IMR-90 (cell line): ENCODE measurements around the gene RPL19. TPM values are rescaled to one million over a fixed set of nuclear protein-coding genes. Genes with fewer than 3 reads are reported as not detected.

Experiments used
- ATAC-seq: fragments of 200-7000 bp; cut with Tn5 transposase; 2 replicates; pipeline ENCODE4 v1.9.1; 2020; ENCODE audit warnings: low read depth, mild to moderate bottlenecking, moderate library complexity
- BruUV-seq: library from RNA; stranded (reverse); fragments of 400-500 nt; replicated peaks from 2 replicates; lab custom pipeline; 2021; lab: Mats Ljungman, UMichigan
- CTCF ChIA-PET: fragments of 300-600 bp; formaldehyde crosslinking; extraction: SDS; loops from one replicate; lab custom pipeline; 2021; ENCODE audit warnings: antibody characterized with exemption; lab: Yijun Ruan, JAX
- POLR2A ChIA-PET: fragments of 300-600 bp; sonication (Branson Sonifier 250); formaldehyde crosslinking; loops from one replicate; lab custom pipeline; 2022; ENCODE audit warnings: antibody characterized with exemption; ENCODE audit not compliant: unreplicated experiment; lab: Charles Lee
- DNase-seq: peaks from one replicate; pipeline ENCODE4 v3.0.0; 2013
- H2AFZ ChIP-seq: replicated peaks from 2 replicates; pipeline ENCODE3; 2013; ENCODE audit warnings: low read length, mild to moderate bottlenecking; ENCODE audit not compliant: poor library complexity
- H2AK5ac ChIP-seq: 2 replicates; pipeline ENCODE4 v1.6.1; 2013; ENCODE audit warnings: low read depth, low read length, inconsistent platforms
- H2AK9ac ChIP-seq: replicated peaks from 2 replicates; pipeline ENCODE3; 2013; ENCODE audit warnings: mild to moderate bottlenecking, low read depth, low read length, moderate library complexity; ENCODE audit not compliant: poor library complexity
- H2BK120ac ChIP-seq: 2 replicates; pipeline ENCODE4 v1.6.1; 2013; ENCODE audit warnings: low read depth, low read length, inconsistent platforms
- H2BK15ac ChIP-seq: 3 replicates; pipeline ENCODE4 v1.6.1; 2013; ENCODE audit warnings: low read depth, low read length, inconsistent platforms
- H2BK20ac ChIP-seq: 2 replicates; pipeline ENCODE4 v1.6.1; 2013; ENCODE audit warnings: low read depth, mild to moderate bottlenecking, inconsistent platforms, low read length, moderate library complexity
- H2BK5ac ChIP-seq: 2 replicates; pipeline ENCODE4 v1.6.1; 2013; ENCODE audit warnings: mild to moderate bottlenecking, low read depth, low read length, inconsistent platforms; ENCODE audit not compliant: poor library complexity, severe bottlenecking
- H3K14ac ChIP-seq: replicated peaks from 2 replicates; pipeline ENCODE4 v1.6.1; 2013; ENCODE audit warnings: low read depth, low read length, inconsistent platforms
- H3K18ac ChIP-seq: 2 replicates; pipeline ENCODE4 v1.6.1; 2013; ENCODE audit warnings: low read depth, low read length, control low read depth
- H3K23ac ChIP-seq: 2 replicates; pipeline ENCODE4 v1.6.1; 2013; ENCODE audit warnings: low read depth, low read length, inconsistent platforms
- H3K27ac ChIP-seq: 2 replicates; pipeline ENCODE4 v1.5.1; 2013; ENCODE audit warnings: mild to moderate bottlenecking, control low read depth, low read length; ENCODE audit not compliant: insufficient read depth
- H3K27me3 ChIP-seq: 2 replicates; pipeline ENCODE4 v1.6.1; 2013; ENCODE audit warnings: low read length; ENCODE audit not compliant: control insufficient read depth, insufficient read depth
- H3K36me3 ChIP-seq: 2 replicates; pipeline ENCODE4 v1.6.1; 2013; ENCODE audit warnings: low read length, mixed read lengths; ENCODE audit not compliant: control insufficient read depth, insufficient read depth
- H3K4ac ChIP-seq: 2 replicates; pipeline ENCODE4 v1.6.1; 2013; ENCODE audit warnings: low read depth, low read length, inconsistent platforms
- H3K4me1 ChIP-seq: 2 replicates; pipeline ENCODE4 v1.6.1; 2013; ENCODE audit warnings: low read length, mixed read lengths; ENCODE audit not compliant: control insufficient read depth, insufficient read depth
- H3K4me2 ChIP-seq: 2 replicates; pipeline ENCODE4 v1.6.1; 2013; ENCODE audit warnings: low read depth, mild to moderate bottlenecking, control low read depth, low read length, moderate library complexity
- H3K4me3 ChIP-seq: 2 replicates; pipeline ENCODE4 v1.5.1; 2013; ENCODE audit warnings: low read depth, mild to moderate bottlenecking, control low read depth, low read length, moderate library complexity; ENCODE audit not compliant: insufficient read depth
- H3K56ac ChIP-seq: 2 replicates; pipeline ENCODE4 v1.6.1; 2013; ENCODE audit warnings: low read length, inconsistent platforms; ENCODE audit not compliant: insufficient read depth; ENCODE audit errors: extremely low read depth
- H3K79me1 ChIP-seq, 2 experiments: 2 replicates each; pipeline ENCODE4 v1.6.1; 2013; ENCODE audit warnings: low read length in 2 of 2, inconsistent platforms in 1 of 2, low read depth in 1 of 2
- H3K9ac ChIP-seq: 2 replicates; pipeline ENCODE4 v1.6.1; 2013; ENCODE audit warnings: low read depth, low read length, control low read depth
- H3K9me1 ChIP-seq: 2 replicates; pipeline ENCODE4 v1.6.1; 2013; ENCODE audit warnings: low read length, inconsistent platforms; ENCODE audit not compliant: insufficient read depth
- H3K9me3 ChIP-seq: 2 replicates; pipeline ENCODE4 v1.6.1; 2013; ENCODE audit warnings: low read length; ENCODE audit not compliant: control insufficient read depth, insufficient read depth
- H4K20me1 ChIP-seq: 2 replicates; pipeline ENCODE4 v1.6.1; 2013; ENCODE audit warnings: low read length, inconsistent platforms; ENCODE audit not compliant: insufficient read depth
- H4K5ac ChIP-seq: 2 replicates; pipeline ENCODE4 v1.6.1; 2013; ENCODE audit warnings: mild to moderate bottlenecking, low read depth, low read length, control low read depth
- H4K8ac ChIP-seq, 2 experiments: 2 replicates each; pipeline ENCODE4 v1.6.1; 2013; ENCODE audit warnings: low read depth in 2 of 2, low read length in 2 of 2, control low read depth in 1 of 2, inconsistent platforms in 1 of 2
- H4K91ac ChIP-seq: 2 replicates; pipeline ENCODE4 v1.6.1; 2013; ENCODE audit warnings: low read depth, low read length, inconsistent platforms; ENCODE audit not compliant: insufficient read depth
- BHLHE40 ChIP-seq: fragments of 150-350 bp; IDR thresholded peaks from 2 replicates; pipeline ENCODE4 v1.6.1; 2016; ENCODE audit warnings: mild to moderate bottlenecking, low read depth, low read length
- FOS ChIP-seq: fragments of 150-350 bp; IDR thresholded peaks from 2 replicates; pipeline ENCODE4 v1.6.1; 2016; ENCODE audit warnings: low read depth, low read length
- MAFK ChIP-seq: IDR thresholded peaks from 2 replicates; pipeline ENCODE4 v1.6.1; 2012; ENCODE audit warnings: low read depth, low read length, improper control_type of control experiment
- MAZ ChIP-seq: IDR thresholded peaks from 2 replicates; pipeline ENCODE4 v1.6.1; 2012; ENCODE audit warnings: low read depth, mild to moderate bottlenecking, low read length, improper control_type of control experiment, moderate library complexity, borderline replicate concordance
- MXI1 ChIP-seq: IDR thresholded peaks from 2 replicates; pipeline ENCODE4 v1.6.1; 2012; ENCODE audit warnings: low read depth, mild to moderate bottlenecking, low read length, moderate library complexity, borderline replicate concordance
- POLR2A ChIP-seq: IDR thresholded peaks from 2 replicates; pipeline ENCODE4 v1.6.1; 2012; ENCODE audit warnings: mild to moderate bottlenecking, low read depth, low read length
- RAD21 ChIP-seq: IDR thresholded peaks from 2 replicates; pipeline ENCODE4 v1.6.1; 2012; ENCODE audit warnings: low read length, improper control_type of control experiment
- RFX5 ChIP-seq: IDR thresholded peaks from 2 replicates; pipeline ENCODE4 v1.8.0; 2012; ENCODE audit warnings: low read depth, mild to moderate bottlenecking, low read length, moderate library complexity
- WGBS, 2 experiments: methylation state at CpG; one replicate each; pipeline versions ENCODE4 v1.1.5 to v1.1.7; 2013; ENCODE audit warnings: missing lambda C conversion rate in 2 of 2; ENCODE audit not compliant: insufficient read length in 1 of 2; ENCODE audit errors: extremely low coverage in 2 of 2; 5-methylcytosine and 5-hydroxymethylcytosine counted together
- dilution Hi-C: fragments of 300-500 bp; cut with HindIII; formaldehyde crosslinking; loops from one replicate; pipeline ENCODE4 v1.14.3; 2018; ENCODE audit warnings: low sequenced_read_pairs; ENCODE audit not compliant: unreplicated experiment
- in situ Hi-C: fragments of 300-500 bp; cut with MboI; formaldehyde crosslinking; loops from 3 replicates; pipeline ENCODE4 v1.14.3; 2019; ENCODE audit warnings: low sequenced_read_pairs, inconsistent platforms, mixed read lengths
- intact Hi-C: fragments of 100-400 bp; cut with micrococcal nuclease; formaldehyde crosslinking; loops from 2 replicates; pipeline ENCODE4 v1.10.0; 2022
- polyA plus RNA-seq, 3 experiments: library from polyadenylated mRNA; depleted of rRNA; stranded (reverse); fragments of >200 nt; gene quantifications; 2 replicates each; pipeline ENCODE4 v1.2.3, GENCODE V29; 2012; ENCODE audit warnings: low replicate concordance in 1 of 3
- total RNA-seq: library from RNA; depleted of rRNA; stranded (reverse); fragments of >200 nt; gene quantifications from 2 replicates; pipeline ENCODE4 v1.2.3, GENCODE V29; 2012

The RPL19 gene
- total and polyA plus RNA-seq, 2 of the 4 experiments (the other 2 are of a cell fraction), result 2,101 to 2,466 TPM

DNA sequence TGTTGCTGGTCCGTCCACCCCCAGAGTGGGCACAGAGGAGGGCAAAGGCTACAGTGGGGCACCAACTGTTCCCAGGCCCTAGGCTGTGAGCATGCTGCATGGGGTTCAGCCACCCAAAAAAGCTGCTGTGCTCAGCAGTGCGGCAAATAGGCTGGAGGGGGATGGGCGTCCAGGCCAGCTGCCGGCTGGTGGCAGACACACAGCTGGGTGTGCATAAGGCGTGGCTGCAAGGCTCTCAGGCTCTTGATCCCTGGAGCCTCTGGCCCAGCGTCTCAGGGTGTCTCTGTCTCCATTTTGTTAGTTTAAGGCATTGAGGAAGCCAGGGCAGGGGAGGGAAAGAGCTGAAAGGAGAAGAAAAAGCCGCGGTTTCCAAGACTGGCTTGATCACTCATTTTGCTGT is 8.8 kb downstream of the RPL19 start:
- H4K20me1 ChIP-seq, result peaks cover 6% of the 10 kb centered on the region
- H3K27ac ChIP-seq, result no peak overlapping the region
- H4K8ac ChIP-seq, result peak overlapping the region; percentile 68 to 73; a peak in 2 of 4 replicates
- peak overlapping the region; percentile 97 for H2AFZ ChIP-seq
- peaks cover 13% of the 10 kb centered on the region for H3K36me3 ChIP-seq
- peak overlapping the region; percentile 10; the same call in 1 of the 2 replicates for H3K23ac ChIP-seq
- H3K56ac ChIP-seq, result 0 out of 2 replicates have a peak overlapping the region, but pooled peaks have one; percentile 5
- H2BK120ac ChIP-seq, result peak overlapping the region; percentile 86; the same call in 1 of the 2 replicates
- dilution Hi-C loops, result no loop called here
- peak overlapping the region; percentile 91 for H3K14ac ChIP-seq
- H3K9me1 ChIP-seq, result peaks cover 12% of the 10 kb centered on the region
- H3K9me3 ChIP-seq, result no peaks in the 10 kb centered on the region
- CTCF ChIA-PET, result interaction anchor here (0.6 to 0.9 kb wide), 2 partner anchors 23 to 41 kb away, joined by 3 to 4 read pairs; no protein-coding TSS in a partner anchor
- in situ Hi-C loops, result no loop called here
- H2BK20ac ChIP-seq, result no peak overlapping the region; the same call in 1 of the 2 replicates
- peaks cover 0 to 4% of the 10 kb centered on the region in 2 experiments; a peak in 2 of 4 replicates for H3K79me1 ChIP-seq
- POLR2A ChIA-PET, result no interaction called here
- peak overlapping the region; percentile 63; the same call in 1 of the 2 replicates for H3K4me2 ChIP-seq
- H4K91ac ChIP-seq, result no peak overlapping the region; the same call in 1 of the 2 replicates
- intact Hi-C loops, result no loop called here
- ATAC-seq (no peak), DNase-seq (no peak)
- H3K27me3 ChIP-seq, result peaks cover under 1% of the 10 kb centered on the region; the same call in 1 of the 2 replicates
- H3K9ac ChIP-seq, result no peak overlapping the region
- H4K5ac ChIP-seq, result peak overlapping the region; percentile 51; the same call in 1 of the 2 replicates
- H2AK9ac ChIP-seq, result peak overlapping the region; percentile 97
- H3K4me3 ChIP-seq, result no peak overlapping the region
- peak overlapping the region; percentile 86 for H3K4ac ChIP-seq
- WGBS, 2 experiments, result 24% methylated on average over 5 of the region's 8 CpGs; no CpG with 5 or more reads in 1 of the 2 experiments
- peak overlapping the region; percentile 19; the same call in 1 of the 2 replicates for H3K18ac ChIP-seq
- H2BK5ac ChIP-seq, result no peak overlapping the region
- BruUV-seq, result no TSS peak
- H3K4me1 ChIP-seq, result peaks cover 16% of the 10 kb centered on the region
- TF ChIP-seq MAZ (no peak), POLR2A (no peak), RAD21 (no peak), BHLHE40 (no peak), RFX5 (no peak), MAFK (no peak), FOS (no peak), MXI1 (no peak)
- peak overlapping the region; percentile 88; the same call in 1 of the 3 replicates for H2BK15ac ChIP-seq
- peak overlapping the region; percentile 88 for H2AK5ac ChIP-seq
